ENCODE results near the gene HIBCH.

Gene HIBCH

DNA sequence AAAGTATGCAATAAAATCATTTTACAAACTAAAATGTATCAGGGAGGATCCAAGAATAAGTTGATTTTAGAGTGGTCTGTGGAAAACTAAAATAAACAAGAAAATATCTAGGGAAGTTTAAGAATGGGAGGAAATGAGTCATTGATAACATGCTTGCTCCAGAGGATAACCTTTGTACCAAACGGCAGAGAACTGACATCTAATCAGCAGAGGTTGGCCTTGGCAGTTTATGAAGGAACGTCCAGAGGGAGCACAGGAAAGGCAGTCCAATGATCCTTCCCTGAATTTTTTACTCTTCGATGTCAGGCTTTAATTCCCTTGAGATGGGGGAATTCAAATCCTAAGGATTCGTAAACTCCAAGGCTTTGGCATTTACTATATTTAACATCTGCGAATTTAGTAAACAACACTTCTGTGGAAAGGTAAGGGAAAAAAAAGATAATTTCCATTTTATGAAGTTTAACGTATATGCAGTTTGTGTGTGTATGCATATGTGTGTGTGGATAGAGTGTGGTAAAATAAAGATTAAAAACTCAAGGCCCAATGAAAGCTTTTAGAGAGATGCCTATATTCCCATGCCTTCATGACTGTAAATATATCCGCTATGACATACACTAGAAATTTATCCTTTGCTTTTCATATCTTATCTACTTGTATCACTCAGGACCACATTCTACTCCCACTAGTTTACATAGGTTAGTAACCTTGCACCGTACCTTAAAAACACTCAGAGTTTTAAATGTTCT lies 15.0 kb upstream of the HIBCH start:
- no peak for DNase-seq (ENCODE audit: low read depth)
- TF ChIP-seq, protein P1, sequence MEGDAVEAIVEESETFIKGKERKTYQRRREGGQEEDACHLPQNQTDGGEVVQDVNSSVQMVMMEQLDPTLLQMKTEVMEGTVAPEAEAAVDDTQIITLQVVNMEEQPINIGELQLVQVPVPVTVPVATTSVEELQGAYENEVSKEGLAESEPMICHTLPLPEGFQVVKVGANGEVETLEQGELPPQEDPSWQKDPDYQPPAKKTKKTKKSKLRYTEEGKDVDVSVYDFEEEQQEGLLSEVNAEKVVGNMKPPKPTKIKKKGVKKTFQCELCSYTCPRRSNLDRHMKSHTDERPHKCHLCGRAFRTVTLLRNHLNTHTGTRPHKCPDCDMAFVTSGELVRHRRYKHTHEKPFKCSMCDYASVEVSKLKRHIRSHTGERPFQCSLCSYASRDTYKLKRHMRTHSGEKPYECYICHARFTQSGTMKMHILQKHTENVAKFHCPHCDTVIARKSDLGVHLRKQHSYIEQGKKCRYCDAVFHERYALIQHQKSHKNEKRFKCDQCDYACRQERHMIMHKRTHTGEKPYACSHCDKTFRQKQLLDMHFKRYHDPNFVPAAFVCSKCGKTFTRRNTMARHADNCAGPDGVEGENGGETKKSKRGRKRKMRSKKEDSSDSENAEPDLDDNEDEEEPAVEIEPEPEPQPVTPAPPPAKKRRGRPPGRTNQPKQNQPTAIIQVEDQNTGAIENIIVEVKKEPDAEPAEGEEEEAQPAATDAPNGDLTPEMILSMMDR (IDR thresholded peaks at IDR 0.05; ENCODE audit: control insufficient read depth, extremely low read depth, insufficient read depth) = no peak
- no peak overlapping the region for H3K4me3 ChIP-seq (ENCODE audit: low read depth, low read length)

DNA sequence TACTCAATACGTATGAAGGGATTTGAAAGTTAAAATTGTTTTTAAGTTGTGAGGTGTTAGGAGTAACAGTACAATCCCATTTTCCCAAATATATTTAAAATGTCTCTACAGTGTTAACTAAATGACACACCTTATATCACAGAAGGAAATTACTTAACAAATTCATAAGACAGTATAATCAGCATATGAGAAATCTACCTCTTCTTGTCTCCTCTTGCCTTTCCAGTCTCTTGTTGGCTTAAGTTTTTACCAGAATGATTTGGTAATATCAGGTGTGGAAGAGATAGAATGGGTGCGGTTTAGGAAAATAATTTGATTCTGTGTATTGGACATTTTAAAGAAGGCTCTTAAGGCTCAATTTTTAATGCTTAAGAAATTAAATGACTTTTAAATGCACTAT lies 14.3 kb upstream of the HIBCH start:
- TF ChIP-seq, protein P1 (IDR thresholded peaks at IDR 0.05; ENCODE audit: control insufficient read depth, extremely low read depth, insufficient read depth) = no peak
- no peak overlapping the region for H3K4me3 ChIP-seq (ENCODE audit: low read depth, low read length)
- DNase-seq (ENCODE audit: low read depth) = no peak

DNA sequence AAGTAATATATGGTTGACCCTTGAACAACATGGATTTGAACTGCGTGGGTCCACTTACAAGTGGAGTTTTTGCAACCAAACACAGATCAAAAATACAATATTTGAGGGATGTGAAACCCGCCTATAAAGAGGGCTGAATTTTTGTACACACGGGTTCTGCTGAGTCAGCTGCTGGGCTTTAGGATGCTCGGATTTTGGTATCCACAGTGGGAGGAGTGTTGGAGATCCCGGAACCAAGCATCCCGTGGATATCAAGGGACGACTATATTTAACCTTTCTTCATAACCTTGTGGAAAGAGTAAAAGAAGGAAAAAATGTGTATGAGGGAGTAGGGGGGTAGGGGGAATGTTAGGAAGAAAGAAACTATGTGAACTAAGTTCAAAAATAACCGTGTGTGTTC lies 13.8 kb upstream of the HIBCH start:
- TF ChIP-seq, protein P1 (IDR thresholded peaks at IDR 0.05; ENCODE audit: control insufficient read depth, extremely low read depth, insufficient read depth) = no peak
- H3K4me3 ChIP-seq (ENCODE audit: low read depth, low read length) = no peak overlapping the region
- DNase-seq (ENCODE audit: low read depth) = no peak

DNA sequence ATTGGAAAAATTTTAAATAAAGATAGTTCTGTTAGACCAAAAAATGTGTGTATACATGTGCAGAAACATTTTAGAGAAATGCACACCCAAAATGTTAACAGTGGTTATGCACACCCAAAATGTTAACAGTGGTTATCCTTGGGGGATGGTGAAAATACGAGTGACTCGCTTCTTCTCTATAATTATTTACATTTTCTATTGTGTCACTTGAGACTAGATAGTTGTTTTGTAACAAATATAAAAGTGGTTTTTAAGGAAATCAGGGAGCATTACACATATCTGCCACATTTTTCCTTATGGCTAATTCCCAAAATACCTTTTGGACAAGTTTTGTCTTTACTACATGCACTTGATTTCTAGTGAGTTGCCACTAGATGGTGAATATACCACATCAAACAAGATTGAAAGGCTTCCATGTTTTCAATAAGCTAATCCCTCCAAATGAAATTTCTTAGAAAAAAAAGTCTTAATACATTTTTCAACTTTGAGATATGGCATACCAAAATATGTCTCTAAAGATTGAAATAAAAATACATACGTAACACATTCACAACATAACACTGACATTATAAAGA lies 9.0 kb upstream of the HIBCH start:
- TF ChIP-seq, protein P1 (IDR thresholded peaks at IDR 0.05; ENCODE audit: control insufficient read depth, extremely low read depth, insufficient read depth) = 0 out of 2 replicates have a peak, but pooled peaks have one; percentile 20
- DNase-seq (ENCODE audit: low read depth) = no peak
- H3K4me3 ChIP-seq (ENCODE audit: low read depth, low read length) = no peak overlapping the region

DNA sequence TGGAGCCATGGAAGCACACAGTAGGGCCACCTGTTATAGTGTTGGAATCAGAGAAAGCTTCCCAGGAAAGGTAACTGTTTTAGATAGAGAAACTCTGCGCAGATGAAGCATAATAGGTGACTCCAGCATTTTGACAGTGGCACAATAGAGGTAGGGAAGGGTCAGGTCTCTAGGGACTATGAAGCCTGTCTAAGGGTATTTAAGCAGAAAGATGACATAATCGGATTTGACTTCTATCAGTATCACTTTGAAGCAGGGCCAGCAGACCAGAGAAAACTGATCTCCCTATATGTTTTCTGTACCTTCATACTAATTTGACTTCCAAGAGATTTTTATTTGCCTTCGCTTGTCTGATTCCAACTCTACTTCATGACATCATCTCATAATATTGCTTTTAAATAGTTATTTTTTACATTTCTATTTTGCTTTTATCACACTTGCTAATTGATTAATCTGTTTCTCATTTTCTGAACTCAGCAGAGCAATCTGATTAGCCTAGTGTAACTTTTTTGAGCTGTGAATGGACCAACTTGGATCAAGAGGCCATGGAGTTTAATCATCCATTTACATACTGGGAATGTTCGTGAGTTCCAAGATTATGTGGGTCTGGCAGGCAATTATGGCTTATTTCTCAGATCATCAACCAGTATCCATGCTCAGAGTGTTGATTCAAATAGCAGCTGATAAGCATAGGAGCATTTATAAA lies 8.4 kb upstream of the HIBCH start:
- DNase-seq (ENCODE audit: low read depth) = no peak
- H3K4me3 ChIP-seq (ENCODE audit: low read depth, low read length) = no peak overlapping the region

DNA sequence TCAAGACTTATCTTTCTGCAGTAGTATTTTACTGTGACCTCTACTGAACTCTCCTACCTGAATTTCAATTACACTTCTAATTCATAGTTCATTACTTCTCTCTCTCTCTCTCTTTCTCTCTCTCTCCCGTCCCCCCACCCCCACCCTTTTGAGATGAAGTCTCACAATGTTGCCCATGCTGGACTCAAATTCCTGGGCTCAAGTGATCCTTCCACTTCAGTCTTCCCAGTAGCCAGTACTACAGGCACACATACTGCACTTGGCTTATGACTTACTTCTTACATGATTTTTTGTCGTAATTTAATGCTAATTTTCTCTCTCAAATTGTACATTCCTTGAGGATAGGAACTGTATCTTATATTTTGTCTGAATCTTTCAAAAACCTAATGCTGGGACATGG lies 6.0 kb upstream of the HIBCH start:
- TF ChIP-seq, protein P1 (IDR thresholded peaks at IDR 0.05; ENCODE audit: control insufficient read depth, extremely low read depth, insufficient read depth) = no peak
- H3K4me3 ChIP-seq (ENCODE audit: low read depth, low read length) = no peak overlapping the region
- DNase-seq (ENCODE audit: low read depth) = no peak

More for the DNA sequence above, 8.4 kb upstream of the HIBCH start:
- TF ChIP-seq, protein P1 (IDR thresholded peaks at IDR 0.05; ENCODE audit: control insufficient read depth, extremely low read depth, insufficient read depth) = no peak
